Muscle layer of colon (tissue), 2 donors: ENCODE measurements around the gene NUB1.

Source experiments
- H3K27ac ChIP-seq: one replicate; pipeline ENCODE4 v1.7.0; 2013; ENCODE audit warnings: low read depth, mild to moderate bottlenecking, low read length, moderate library complexity
- H3K27me3 ChIP-seq, 2 donors: one replicate each; pipeline ENCODE4 v1.7.0; 2013; ENCODE audit warnings: low read length in 2 of 2, mild to moderate bottlenecking in 2 of 2; ENCODE audit not compliant: insufficient read depth in 2 of 2, control insufficient read depth in 1 of 2
- H3K36me3 ChIP-seq: one replicate; pipeline ENCODE4 v1.7.0; 2013; ENCODE audit warnings: mild to moderate bottlenecking, low read length; ENCODE audit not compliant: insufficient read depth
- H3K4me1 ChIP-seq: one replicate; pipeline ENCODE4 v1.7.0; 2013; ENCODE audit warnings: mild to moderate bottlenecking, low read length; ENCODE audit not compliant: insufficient read depth
- H3K4me3 ChIP-seq, 2 donors: one replicate each; pipeline ENCODE4 v1.7.0; 2013; ENCODE audit warnings: low read length in 2 of 2, low read depth in 1 of 2, mild to moderate bottlenecking in 1 of 2, moderate library complexity in 1 of 2
- H3K9ac ChIP-seq: one replicate; pipeline ENCODE4 v1.7.0; 2013; ENCODE audit warnings: low read length
- H3K9me3 ChIP-seq: one replicate; pipeline ENCODE4 v1.7.0; 2013; ENCODE audit warnings: mild to moderate bottlenecking, low read length
- donor health status: abdominal sarcoma.
- donor health status: Adenocarcinoma of cecum.

NUB1 gene

DNA sequence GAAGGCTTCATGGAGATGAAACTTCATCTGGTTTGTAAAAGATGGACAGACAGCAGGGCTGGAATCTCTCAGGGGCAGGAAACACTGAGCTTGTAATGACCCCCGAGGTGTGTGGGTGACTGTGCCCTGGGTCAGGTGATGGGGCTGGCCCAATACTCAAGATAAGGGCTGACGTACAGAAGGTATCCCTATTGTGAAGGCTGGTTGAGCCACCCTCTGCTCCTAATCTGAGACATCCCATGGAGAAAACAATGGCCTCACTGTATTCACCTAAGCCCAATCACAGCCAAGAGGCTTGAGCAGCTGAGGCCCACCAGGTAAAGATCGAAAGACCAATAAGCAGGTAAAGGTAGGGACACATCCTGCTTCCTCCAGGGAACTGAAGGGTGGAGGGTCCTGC, 34.8 kb upstream of the NUB1 start:
- Histone ChIP-seq H3K27ac (no peak overlapping the region), H3K27me3 (peaks cover 0 to 33% of the 10 kb centered on the region in 2 donors), H3K9ac (no peak overlapping the region), H3K4me1 (no peaks in the 10 kb centered on the region), H3K4me3 (no peak overlapping the region), H3K9me3 (no peaks in the 10 kb centered on the region), H3K36me3 (no peaks in the 10 kb centered on the region)

DNA sequence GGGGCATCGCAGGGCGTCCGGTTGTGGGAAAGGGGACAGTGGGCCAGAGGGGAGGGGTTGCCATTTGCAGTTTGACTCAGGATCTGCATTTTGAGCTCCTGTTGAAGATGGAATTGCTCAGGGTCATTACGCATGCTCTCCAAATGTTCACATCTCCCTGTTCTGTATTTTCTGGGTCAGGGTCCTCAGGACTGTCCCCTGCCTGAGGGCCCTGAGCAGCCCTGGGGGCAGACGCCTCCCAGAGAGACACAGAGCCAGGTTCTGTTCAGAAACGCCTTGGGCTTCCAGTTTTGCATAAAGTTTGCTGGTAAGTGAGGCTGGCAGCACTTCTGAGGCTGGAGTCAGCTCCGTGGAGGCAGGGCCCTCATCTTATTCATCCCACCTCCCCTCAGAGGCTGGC, 34.1 kb upstream of the NUB1 start:
- Histone ChIP-seq H3K9me3 (no peaks in the 10 kb centered on the region), H3K4me1 (no peaks in the 10 kb centered on the region), H3K27me3 (peaks cover 0 to 27% of the 10 kb centered on the region in 2 donors), H3K36me3 (no peaks in the 10 kb centered on the region), H3K4me3 (no peak overlapping the region), H3K27ac (no peak overlapping the region), H3K9ac (no peak overlapping the region)

DNA sequence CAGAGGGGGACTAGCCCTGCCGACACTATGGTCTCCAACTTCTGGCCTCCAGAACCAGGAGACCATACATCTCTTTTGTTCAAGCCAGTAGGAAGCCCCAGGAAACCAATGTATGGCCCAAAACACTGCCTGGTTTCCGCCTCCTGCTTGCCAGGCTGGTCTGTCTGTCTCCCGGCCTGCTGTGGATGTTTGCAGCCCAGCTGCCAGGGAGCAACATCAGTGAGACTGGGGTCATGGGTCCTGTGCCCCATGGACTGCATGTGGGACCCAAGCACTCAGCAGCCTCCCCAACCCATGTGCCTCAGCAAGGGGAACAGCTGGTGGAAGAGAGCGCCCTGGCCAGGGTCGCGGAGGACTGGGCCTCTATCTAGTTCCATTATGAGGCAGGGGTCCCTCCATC, 33.4 kb upstream of the NUB1 start:
- H3K27me3 ChIP-seq, result peaks cover 0 to 20% of the 10 kb centered on the region in 2 donors
- no peak overlapping the region for H3K27ac ChIP-seq
- no peaks in the 10 kb centered on the region for H3K9me3 ChIP-seq
- no peak overlapping the region for H3K9ac ChIP-seq
- H3K36me3 ChIP-seq, result no peaks in the 10 kb centered on the region
- no peak overlapping the region for H3K4me3 ChIP-seq
- no peaks in the 10 kb centered on the region for H3K4me1 ChIP-seq

DNA sequence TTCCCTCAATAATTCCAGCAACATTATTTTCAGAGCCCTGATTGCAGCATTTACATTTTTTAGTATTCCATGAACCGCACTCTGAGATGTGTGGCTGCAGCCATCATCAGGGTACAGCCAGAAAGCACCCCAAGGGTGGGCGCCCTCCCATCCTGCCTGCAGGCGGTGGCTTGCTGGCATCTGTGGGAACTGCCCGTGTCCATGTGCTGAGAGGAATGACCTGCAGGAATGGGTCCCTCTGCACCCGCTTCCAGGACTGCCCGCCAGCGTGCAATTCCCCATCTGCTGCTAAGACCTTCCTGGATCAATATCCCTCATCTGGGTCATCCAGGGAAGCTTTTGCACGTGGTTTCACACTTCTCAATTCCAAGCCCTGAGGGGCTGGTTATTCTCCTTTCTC, 32.8 kb upstream of the NUB1 start:
- H3K27ac ChIP-seq, result no peak overlapping the region
- no peak overlapping the region for H3K9ac ChIP-seq
- H3K27me3 ChIP-seq, result peaks cover 0 to 14% of the 10 kb centered on the region in 2 donors
- no peaks in the 10 kb centered on the region for H3K4me1 ChIP-seq
- no peak overlapping the region for H3K4me3 ChIP-seq
- no peaks in the 10 kb centered on the region for H3K9me3 ChIP-seq
- H3K36me3 ChIP-seq, result no peaks in the 10 kb centered on the region

DNA sequence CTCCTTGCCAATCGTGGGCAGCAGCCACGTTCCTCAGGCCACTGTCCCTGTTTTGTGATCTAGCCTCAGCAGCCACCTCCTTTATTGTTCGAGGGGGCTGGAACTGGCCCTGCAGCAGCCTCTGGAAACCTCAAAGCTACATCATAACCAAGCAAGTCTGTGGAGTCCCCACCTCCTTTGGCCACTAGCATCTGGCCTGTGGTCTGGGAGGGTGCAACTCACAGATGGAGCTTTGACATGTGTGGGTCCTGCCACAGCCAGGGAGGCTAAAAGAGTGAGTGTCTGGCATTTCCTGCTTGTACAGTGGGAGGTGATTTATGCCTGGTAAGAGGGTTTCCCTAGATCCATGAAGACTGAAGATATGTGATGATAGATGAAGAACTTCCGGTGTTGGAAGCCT, 32.3 kb upstream of the NUB1 start:
- H3K27me3 ChIP-seq, result peaks cover 0 to 10% of the 10 kb centered on the region in 2 donors
- H3K9ac ChIP-seq, result no peak overlapping the region
- no peaks in the 10 kb centered on the region for H3K9me3 ChIP-seq
- H3K4me1 ChIP-seq, result no peaks in the 10 kb centered on the region
- H3K36me3 ChIP-seq, result no peaks in the 10 kb centered on the region
- no peak overlapping the region for H3K4me3 ChIP-seq
- no peak overlapping the region for H3K27ac ChIP-seq

DNA sequence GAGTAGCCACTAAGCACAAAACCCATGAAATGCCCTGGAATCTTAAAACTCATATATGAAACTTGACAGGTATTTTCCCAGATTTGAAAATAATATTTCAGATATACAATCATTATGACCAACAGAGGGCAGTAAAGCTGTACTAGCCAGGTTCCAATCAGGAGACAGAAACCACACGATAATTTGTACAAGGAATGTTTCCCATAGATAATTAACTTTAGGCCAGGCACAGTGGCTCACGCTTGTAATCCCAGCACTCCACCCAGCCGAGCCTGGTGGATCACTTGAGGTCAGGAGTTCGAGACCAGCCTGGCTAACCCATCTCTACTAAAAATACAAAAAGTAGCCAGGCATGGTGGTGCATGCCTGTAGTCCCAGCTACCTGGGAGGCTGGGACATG, 31.0 kb upstream of the NUB1 start:
- no peaks in the 10 kb centered on the region for H3K36me3 ChIP-seq
- H3K4me3 ChIP-seq, result no peak overlapping the region
- no peaks in the 10 kb centered on the region for H3K9me3 ChIP-seq
- H3K9ac ChIP-seq, result no peak overlapping the region
- no peak overlapping the region for H3K27ac ChIP-seq
- no peaks in the 10 kb centered on the region for H3K4me1 ChIP-seq
- H3K27me3 ChIP-seq, result peaks cover 0 to 10% of the 10 kb centered on the region in 2 donors

DNA sequence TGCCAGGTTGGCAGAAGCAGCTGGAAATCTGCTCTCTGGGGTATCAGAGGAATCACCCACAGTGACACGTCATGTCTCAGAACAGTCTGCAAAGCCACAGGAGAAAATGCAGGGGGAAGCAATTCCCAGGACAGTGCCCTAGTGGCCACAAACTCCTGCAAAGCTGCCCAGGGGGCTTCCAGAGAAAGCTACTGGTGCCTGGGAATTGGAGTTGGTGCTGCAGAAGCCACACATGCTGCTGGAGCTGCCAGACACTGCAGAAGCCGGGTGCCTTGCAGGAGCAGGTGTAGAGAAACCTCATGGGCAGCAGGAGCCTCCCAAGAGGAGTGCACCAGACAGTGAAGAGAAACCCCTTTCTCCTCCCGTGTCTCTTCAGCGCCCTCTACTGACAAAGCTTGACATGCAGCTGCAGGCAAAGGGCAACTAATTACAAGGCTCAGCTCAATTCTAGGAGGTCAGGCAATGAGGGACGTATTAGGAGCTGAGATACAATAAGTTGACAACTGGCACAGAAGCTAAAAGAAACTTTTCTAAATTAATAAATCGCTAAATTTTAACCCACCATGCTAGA, 30.2 kb upstream of the NUB1 start:
- Histone ChIP-seq H3K4me1 (no peaks in the 10 kb centered on the region), H3K27ac (no peak overlapping the region), H3K36me3 (no peaks in the 10 kb centered on the region), H3K9me3 (no peaks in the 10 kb centered on the region), H3K9ac (no peak overlapping the region), H3K27me3 (peaks cover 0 to 10% of the 10 kb centered on the region in 2 donors), H3K4me3 (no peak overlapping the region)

DNA sequence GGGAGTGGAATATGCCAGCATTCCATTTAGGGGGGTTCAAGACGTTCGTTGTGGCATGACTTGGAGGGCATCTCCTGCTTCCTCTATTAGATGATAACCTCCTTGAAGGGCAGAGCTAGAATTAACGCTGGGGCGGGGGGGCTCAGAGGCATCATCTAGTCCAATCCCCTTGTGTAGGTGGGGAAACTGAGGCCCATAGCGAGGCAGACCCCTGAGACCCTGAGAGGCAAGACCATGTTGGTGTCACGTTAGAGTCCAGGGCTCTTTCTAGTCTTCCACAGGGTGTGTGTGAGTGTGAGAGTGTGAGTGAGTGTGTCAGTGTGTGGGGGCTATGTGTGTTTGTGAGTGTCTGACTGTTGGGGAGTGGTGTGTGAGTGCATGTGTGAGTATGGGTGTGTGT, 29.3 kb upstream of the NUB1 start:
- Histone ChIP-seq H3K4me1 (no peaks in the 10 kb centered on the region), H3K36me3 (no peaks in the 10 kb centered on the region), H3K27ac (no peak overlapping the region), H3K4me3 (no peak overlapping the region), H3K9me3 (no peaks in the 10 kb centered on the region), H3K27me3 (peaks cover 0 to 5% of the 10 kb centered on the region in 2 donors), H3K9ac (no peak overlapping the region)

DNA sequence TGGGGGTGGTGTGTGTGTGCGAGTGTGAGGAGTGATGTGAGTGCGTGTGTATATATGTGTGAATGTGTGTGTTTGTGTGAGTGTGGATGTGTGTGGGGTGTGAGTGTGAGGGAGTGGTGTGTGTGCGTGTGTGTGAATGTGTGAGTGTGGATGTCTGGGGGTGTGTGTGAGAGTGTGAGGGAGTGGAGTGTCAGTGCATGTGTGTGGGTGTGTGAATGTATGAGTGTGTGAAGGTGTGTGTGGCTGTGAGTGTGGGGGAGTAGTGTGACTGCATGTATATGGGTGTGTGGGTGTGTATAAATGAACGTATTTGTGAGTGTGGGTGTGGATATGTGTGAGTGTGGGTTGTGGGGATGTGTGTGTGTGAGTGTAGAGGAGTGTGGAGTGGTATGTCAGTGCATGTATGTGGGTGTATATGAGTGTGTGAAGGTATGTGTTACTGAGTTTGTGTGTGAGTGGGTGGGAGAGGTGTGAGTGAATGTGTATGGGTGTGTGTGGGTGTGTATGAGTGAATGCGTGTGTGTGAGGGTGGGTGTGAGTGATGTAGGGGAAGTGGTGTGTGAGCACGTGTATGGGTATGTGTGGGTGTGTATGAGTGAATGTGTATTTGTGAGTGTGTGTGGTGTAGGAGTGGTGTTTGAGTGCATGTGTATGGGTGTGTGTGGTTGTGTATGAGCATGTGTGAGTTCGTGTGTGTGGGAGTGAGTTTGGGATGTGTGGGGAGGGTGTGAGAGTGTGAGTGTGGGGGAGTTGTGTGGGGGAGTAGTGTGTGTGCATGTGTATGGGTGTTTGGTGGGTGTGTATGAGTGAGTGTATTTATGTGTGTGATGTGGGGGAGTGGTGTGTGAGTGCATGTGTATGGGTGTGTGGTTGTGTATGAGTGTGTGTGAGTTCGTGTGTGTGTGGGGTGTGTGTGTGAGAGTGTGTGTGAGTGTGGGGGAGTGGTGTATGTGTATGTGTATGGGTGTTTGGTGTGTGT, 28.5 kb upstream of the NUB1 start:
- no peaks in the 10 kb centered on the region for H3K4me1 ChIP-seq
- no peak overlapping the region for H3K9ac ChIP-seq
- no peak overlapping the region for H3K27ac ChIP-seq
- no peaks in the 10 kb centered on the region for H3K27me3 ChIP-seq
- H3K4me3 ChIP-seq, result no peak overlapping the region
- H3K9me3 ChIP-seq, result no peaks in the 10 kb centered on the region
- no peaks in the 10 kb centered on the region for H3K36me3 ChIP-seq

DNA sequence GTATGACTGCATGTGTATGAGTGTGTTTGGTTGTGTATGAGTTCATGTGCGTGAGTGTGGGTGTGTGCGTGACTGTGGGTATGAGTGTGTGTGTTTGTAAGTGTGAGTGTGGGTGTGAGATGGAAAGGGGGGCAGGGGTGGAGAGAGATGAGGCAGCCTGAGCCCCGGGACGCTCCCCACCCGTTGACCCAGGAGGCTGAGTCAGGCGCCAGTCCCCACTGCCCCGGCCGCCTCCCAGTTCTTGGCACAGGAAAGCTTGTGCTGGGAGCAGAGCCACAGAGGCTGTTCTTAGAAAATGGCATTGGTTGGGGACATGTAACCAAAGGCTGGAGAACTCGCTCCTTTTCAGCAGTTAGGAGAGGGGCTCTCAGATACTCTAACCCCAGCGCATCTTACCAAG, 27.8 kb upstream of the NUB1 start:
- H3K27me3 ChIP-seq, result no peaks in the 10 kb centered on the region
- no peaks in the 10 kb centered on the region for H3K4me1 ChIP-seq
- H3K36me3 ChIP-seq, result no peaks in the 10 kb centered on the region
- no peak overlapping the region for H3K27ac ChIP-seq
- no peak overlapping the region for H3K4me3 ChIP-seq
- no peaks in the 10 kb centered on the region for H3K9me3 ChIP-seq
- H3K9ac ChIP-seq, result no peak overlapping the region

DNA sequence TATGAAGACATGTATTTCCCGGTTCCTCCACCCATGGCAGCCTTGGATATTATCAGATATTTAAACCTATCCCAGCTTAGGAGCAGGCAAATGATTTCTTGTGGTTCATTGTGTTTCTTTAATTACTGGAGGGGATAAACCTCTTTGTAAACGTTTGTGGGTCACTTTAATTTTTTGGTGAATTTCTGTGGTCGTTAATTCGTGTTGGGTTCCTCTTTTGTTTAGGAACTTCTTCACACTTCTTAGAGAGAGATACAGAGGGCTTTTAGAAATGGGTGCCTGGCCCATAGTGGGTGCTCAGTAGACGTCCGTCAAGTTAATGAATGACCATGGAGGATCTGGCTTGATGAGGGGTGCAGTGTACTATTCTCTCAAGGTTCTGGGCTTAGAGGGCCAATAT, 27.2 kb upstream of the NUB1 start:
- Histone ChIP-seq H3K4me1 (no peaks in the 10 kb centered on the region), H3K9me3 (no peaks in the 10 kb centered on the region), H3K27ac (no peak overlapping the region), H3K27me3 (no peaks in the 10 kb centered on the region), H3K9ac (no peak overlapping the region), H3K36me3 (no peaks in the 10 kb centered on the region), H3K4me3 (no peak overlapping the region)
